ENCODE data around the gene RPL10. TPM values are rescaled to one million over a fixed set of nuclear protein-coding genes. Genes with fewer than 3 reads are reported as not detected.
A peak's percentile ranks its signal among the peaks of the same experiment; 100 is the strongest.

The RPL10 gene
- total RNA-seq, 2 donors from 2014 or later = 2,142 to 2,551 TPM

GRCh38 chrX:154443479-154443910 is 45.3 kb downstream of the RPL10 start:
- H3K4me3 ChIP-seq (ENCODE audit: low read length) = no peak overlapping the region
- Mint-ChIP-seq H3K4me3 (peak overlapping the region; percentile 60), H3K27ac (peak overlapping the region; percentile 83), H3K9me3 (peaks cover 70% of the 10 kb centered on the region), H3K27me3 (ENCODE audit: insufficient read depth) (no peaks in the 10 kb centered on the region), H3K4me1 (no peaks in the 10 kb centered on the region), H3K36me3 (ENCODE audit: low read depth) (peaks cover 24% of the 10 kb centered on the region)
- peak; percentile 65 for DNase-seq
- H3K27me3 ChIP-seq (ENCODE audit: control insufficient read depth, insufficient read depth, low read length, poor library complexity, severe bottlenecking) = no peaks in the 10 kb centered on the region
- no peaks in the 10 kb centered on the region for H3K4me1 ChIP-seq (ENCODE audit: control insufficient read depth, insufficient read depth, low read length)
- H3K36me3 ChIP-seq (ENCODE audit: control insufficient read depth, insufficient read depth, low read length) = peaks cover 29% of the 10 kb centered on the region
- no peaks in the 10 kb centered on the region for H3K9me3 ChIP-seq (ENCODE audit: control insufficient read depth, low read length)
- no peak for TF ChIP-seq CTCF (conservative IDR thresholded peaks at IDR 0.05)
- H3K27ac ChIP-seq (ENCODE audit: low read depth, low read length) = peak overlapping the region; percentile 70
- WGBS, 2 experiments (ENCODE audit: insufficient coverage in 1 of 2, insufficient read length in 1 of 2) = 40% methylated on average over 10 of the region's 10 CpGs; no CpG with 5 or more reads in 1 of the 2 experiments
- H3K9ac ChIP-seq (ENCODE audit: extremely low read depth, low read length, poor library complexity, severe bottlenecking) = no peak overlapping the region

- Histone ChIP-seq H3K9me3 (ENCODE audit: control insufficient read depth, low read length) (no peaks in the 10 kb centered on the region), H3K4me3 (ENCODE audit: low read length) (peak within 1 kb of the TSS; percentile 75), H3K9ac (ENCODE audit: extremely low read depth, low read length, poor library complexity, severe bottlenecking) (no peak within 1 kb of the TSS), H3K4me1 (ENCODE audit: control insufficient read depth, insufficient read depth, low read length) (no peaks in the 10 kb centered on the region), H3K27me3 (ENCODE audit: control insufficient read depth, insufficient read depth, low read length, poor library complexity, severe bottlenecking) (no peaks in the 10 kb centered on the region), H3K36me3 (ENCODE audit: control insufficient read depth, insufficient read depth, low read length) (peaks cover 26% of the 10 kb centered on the region), H3K27ac (ENCODE audit: low read depth, low read length) (peak within 1 kb of the TSS; percentile 70)
- Mint-ChIP-seq H3K27ac (peak within 1 kb of the TSS; percentile 83), H3K27me3 (ENCODE audit: insufficient read depth) (no peaks in the 10 kb centered on the region), H3K9me3 (peaks cover 71% of the 10 kb centered on the region), H3K4me3 (peak within 1 kb of the TSS; percentile 60), H3K36me3 (ENCODE audit: low read depth) (peaks cover 21% of the 10 kb centered on the region), H3K4me1 (no peaks in the 10 kb centered on the region)
- DNase-seq = peak; percentile 75
- TF ChIP-seq CTCF (conservative IDR thresholded peaks at IDR 0.05) = no peak
- 2 to 7% methylated on average over 9 to 85 of the region's 94 CpGs for WGBS, 2 experiments (ENCODE audit: insufficient coverage in 1 of 2, insufficient read length in 1 of 2)
These were observed 46.0 kb downstream of the RPL10 start, which contains the start of gene FAM50A for GRCh38 chrX:154443992-154444754. TSS of gene FAM50A (plus strand) at chrX:154444141. CDS start at chrX:154444236, 95 bp downstream.

- Histone ChIP-seq H3K36me3 (ENCODE audit: control insufficient read depth, insufficient read depth, low read length) (peaks cover 25% of the 10 kb centered on the region), H3K4me3 (ENCODE audit: low read length) (peak overlapping the region; percentile 75), H3K27me3 (ENCODE audit: control insufficient read depth, insufficient read depth, low read length, poor library complexity, severe bottlenecking) (no peaks in the 10 kb centered on the region), H3K9ac (ENCODE audit: extremely low read depth, low read length, poor library complexity, severe bottlenecking) (no peak overlapping the region), H3K4me1 (ENCODE audit: control insufficient read depth, insufficient read depth, low read length) (no peaks in the 10 kb centered on the region), H3K9me3 (ENCODE audit: control insufficient read depth, low read length) (no peaks in the 10 kb centered on the region), H3K27ac (ENCODE audit: low read depth, low read length) (no peak overlapping the region)
- H3K4me3 Mint-ChIP-seq = peak overlapping the region; percentile 60
- no peaks in the 10 kb centered on the region for H3K4me1 Mint-ChIP-seq
- DNase-seq = no peak
- H3K9me3 Mint-ChIP-seq = peaks cover 67% of the 10 kb centered on the region
- no peak for TF ChIP-seq CTCF (conservative IDR thresholded peaks at IDR 0.05)
- WGBS, 2 experiments (ENCODE audit: insufficient coverage in 1 of 2, insufficient read length in 1 of 2) = 68% methylated on average over 13 of the region's 13 CpGs; no CpG with 5 or more reads in 1 of the 2 experiments
- no peaks in the 10 kb centered on the region for H3K27me3 Mint-ChIP-seq (ENCODE audit: insufficient read depth)
- H3K27ac Mint-ChIP-seq = no peak overlapping the region
- peaks cover 21% of the 10 kb centered on the region for H3K36me3 Mint-ChIP-seq (ENCODE audit: low read depth)
These were observed 46.6 kb downstream of the RPL10 start for GRCh38 chrX:154444755-154445246.
